C4-2B (cell line): ENCODE measurements around the gene HAGHL.

Experiments
- H3K27ac ChIP-seq: fragments of 450-650 bp; 2 replicates; pipeline ENCODE4 v1.5.1; 2017
- ZFX ChIP-seq: fragments of 450-650 bp; IDR thresholded peaks from 2 replicates; pipeline ENCODE4 v1.6.1; 2017
- TF ChIP-seq, protein P1 (sequence below): fragments of 450-650 bp; conservative IDR thresholded peaks from 2 replicates; pipeline ENCODE4 v1.5.1; 2017; ENCODE audit warnings: mild to moderate bottlenecking

HAGHL gene

DNA sequence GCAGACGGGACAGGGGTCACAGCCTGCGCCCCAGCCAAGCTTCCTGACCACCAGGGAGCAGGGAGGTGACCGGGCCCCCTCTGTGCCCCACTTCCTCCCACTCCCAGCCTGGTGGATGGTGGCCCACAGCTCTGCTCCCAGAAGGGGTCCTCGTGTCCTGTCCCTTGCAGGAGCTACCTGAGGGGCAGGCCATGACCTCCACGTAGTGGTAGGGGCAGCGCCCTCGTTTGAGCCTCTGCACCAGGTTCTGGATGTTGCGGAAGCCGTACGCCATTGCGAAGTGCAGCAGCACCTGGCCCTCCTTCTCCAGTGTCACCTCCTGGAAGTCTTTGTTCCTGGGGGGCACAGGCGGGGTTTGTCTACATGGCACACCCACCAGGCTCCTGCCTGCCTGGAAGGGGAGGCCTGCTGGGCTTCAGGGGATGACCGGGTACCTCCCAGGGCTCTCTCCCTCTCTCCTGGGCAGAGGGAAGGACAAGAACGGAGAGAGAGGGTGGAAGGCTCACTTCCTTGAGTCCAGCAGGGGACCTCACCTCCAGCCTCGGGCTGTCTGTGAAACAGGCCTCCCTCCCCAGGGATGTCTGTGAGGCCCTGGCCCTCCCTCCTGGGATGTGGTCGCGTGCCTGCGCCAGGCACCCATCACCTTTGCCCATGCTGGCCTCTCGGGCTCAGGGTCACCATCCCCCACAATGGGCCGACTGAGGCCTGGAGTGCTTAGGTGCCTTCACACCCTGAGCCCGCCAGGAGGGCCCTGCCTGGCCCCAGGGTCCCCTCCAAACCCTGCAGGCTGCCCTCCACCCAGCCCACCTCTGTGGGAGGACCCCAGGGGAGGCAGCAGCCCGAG is 4.0 kb downstream of the HAGHL start:
- H3K27ac ChIP-seq, result no peak overlapping the region; the same call in 1 of the 2 replicates
- TF ChIP-seq, protein P1, sequence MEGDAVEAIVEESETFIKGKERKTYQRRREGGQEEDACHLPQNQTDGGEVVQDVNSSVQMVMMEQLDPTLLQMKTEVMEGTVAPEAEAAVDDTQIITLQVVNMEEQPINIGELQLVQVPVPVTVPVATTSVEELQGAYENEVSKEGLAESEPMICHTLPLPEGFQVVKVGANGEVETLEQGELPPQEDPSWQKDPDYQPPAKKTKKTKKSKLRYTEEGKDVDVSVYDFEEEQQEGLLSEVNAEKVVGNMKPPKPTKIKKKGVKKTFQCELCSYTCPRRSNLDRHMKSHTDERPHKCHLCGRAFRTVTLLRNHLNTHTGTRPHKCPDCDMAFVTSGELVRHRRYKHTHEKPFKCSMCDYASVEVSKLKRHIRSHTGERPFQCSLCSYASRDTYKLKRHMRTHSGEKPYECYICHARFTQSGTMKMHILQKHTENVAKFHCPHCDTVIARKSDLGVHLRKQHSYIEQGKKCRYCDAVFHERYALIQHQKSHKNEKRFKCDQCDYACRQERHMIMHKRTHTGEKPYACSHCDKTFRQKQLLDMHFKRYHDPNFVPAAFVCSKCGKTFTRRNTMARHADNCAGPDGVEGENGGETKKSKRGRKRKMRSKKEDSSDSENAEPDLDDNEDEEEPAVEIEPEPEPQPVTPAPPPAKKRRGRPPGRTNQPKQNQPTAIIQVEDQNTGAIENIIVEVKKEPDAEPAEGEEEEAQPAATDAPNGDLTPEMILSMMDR, result no peak
- no peak for TF ChIP-seq ZFX

DNA sequence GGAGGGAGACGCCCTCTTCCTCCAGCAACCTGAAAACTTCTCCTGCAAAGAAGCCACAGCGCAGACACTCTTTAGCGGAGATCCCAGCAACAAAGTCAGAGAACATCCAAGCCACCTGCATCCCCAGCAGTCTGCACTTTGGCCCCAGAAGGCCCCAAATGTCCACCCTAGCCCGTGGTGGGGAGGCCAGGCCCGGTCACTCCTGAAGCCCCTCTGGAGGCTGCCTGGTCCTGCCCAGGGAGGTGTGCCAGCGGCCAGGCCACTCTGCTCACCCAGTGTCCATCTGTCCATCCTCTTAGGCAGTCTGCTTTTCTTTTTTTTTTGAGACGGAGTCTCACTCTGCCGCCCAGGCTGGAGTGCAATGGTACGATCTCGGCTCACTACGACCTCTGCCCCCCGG is 5.4 kb downstream of the HAGHL start:
- TF ChIP-seq, protein P1, result no peak
- no peak for TF ChIP-seq ZFX
- no peak overlapping the region for H3K27ac ChIP-seq

DNA sequence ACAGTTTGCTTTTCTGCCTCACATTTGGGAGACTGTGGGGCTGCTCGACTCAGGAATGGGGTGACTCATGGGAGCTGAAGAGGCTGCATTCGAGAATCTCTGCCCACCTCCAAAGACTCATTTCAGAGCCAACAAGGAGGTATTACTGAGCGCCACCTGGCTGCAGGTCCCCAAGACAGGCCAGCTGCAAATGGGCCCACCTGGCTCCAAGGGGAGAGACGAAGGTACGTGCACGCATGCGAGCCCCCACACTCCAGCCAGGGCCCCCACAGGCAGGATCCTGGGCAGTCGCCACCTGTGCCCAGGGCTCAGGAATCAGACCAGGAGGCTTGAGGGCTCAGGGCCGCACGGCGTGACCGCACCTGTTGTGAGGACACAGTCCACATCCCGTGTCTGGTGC is 6.0 kb downstream of the HAGHL start:
- H3K27ac ChIP-seq, result no peak overlapping the region
- TF ChIP-seq, protein P1, result no peak; the same call in 1 of the 2 replicates
- TF ChIP-seq ZFX, result no peak

DNA sequence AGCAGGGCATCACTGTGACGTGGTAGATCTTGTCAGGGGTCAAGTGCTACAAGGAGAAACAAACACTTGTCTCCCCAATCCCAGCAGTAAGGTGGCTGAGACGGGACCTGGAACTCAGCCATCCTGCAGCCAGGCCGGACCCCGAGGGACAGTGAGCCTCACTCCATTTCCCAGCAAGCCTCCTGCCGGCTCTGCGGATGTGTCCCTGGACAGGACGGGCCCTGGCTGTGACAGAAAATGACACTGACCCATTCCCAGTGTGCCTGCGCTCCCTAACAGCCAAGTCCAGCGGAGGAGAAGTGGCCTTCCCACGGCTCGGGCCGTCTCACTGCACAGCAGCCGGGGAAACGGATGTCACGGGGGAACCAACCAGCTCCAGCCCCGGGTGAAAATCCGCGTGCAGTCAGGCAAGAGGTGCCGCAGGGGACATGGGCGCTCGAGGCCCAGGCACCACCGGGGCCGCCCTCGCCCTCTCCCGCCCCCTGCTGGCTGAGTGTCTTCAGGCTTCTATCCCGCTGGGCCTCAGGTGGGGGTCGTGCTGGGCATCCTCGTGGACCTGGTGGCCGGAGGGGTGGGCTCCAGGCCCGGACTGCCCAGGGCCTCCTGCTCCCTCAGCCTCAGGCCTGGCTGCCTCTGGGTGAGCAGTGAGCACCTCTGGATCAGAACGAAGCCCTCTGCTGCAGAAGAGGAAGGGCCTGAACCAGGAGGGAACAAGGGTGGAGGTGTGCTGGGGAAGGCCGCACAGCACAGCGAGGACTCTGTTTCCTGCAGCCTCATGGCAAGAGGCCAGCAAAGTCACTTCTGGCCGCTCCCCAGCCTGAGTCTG is 6.7 kb downstream of the HAGHL start:
- no peak for TF ChIP-seq ZFX
- TF ChIP-seq, protein P1, result no peak
- no peak overlapping the region for H3K27ac ChIP-seq

DNA sequence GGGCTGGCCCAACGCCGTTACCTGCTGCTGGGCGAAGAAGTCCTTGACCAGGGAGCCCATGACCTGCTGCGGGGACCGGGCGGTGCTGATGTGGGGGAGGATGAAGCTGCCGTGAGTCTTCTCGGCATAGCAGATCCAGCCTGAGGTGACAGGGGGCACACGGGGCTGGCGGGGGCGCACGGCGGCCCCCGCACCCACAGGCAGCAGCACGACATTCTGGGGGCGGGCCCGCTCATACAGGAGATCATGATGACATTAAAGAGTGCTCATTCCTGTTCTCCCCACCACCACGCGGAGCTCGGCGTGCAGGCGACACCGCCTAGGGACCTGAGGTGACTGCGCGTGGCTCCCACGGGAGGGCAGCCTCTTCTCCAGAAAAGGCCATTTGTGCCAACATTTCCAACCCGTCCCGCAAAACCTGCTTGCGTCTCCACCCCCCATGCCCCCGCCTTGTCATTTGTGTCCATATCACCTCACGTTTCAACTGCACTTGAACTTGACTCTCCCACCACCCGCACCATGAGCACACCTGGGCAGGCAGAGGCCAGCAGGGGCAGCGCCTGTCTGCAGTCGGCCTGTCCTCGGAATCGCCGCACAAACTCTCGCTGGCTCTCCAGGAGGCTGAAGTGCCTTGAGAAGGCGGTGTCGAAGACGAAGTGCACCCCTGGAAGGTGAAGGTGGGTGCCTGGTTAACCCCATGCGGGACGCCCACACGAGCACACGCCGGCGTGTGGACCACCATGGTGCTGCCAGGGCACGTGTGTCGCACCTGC is 7.5 kb downstream of the HAGHL start:
- TF ChIP-seq ZFX, result no peak
- TF ChIP-seq, protein P1, result no peak
- H3K27ac ChIP-seq, result no peak overlapping the region

DNA sequence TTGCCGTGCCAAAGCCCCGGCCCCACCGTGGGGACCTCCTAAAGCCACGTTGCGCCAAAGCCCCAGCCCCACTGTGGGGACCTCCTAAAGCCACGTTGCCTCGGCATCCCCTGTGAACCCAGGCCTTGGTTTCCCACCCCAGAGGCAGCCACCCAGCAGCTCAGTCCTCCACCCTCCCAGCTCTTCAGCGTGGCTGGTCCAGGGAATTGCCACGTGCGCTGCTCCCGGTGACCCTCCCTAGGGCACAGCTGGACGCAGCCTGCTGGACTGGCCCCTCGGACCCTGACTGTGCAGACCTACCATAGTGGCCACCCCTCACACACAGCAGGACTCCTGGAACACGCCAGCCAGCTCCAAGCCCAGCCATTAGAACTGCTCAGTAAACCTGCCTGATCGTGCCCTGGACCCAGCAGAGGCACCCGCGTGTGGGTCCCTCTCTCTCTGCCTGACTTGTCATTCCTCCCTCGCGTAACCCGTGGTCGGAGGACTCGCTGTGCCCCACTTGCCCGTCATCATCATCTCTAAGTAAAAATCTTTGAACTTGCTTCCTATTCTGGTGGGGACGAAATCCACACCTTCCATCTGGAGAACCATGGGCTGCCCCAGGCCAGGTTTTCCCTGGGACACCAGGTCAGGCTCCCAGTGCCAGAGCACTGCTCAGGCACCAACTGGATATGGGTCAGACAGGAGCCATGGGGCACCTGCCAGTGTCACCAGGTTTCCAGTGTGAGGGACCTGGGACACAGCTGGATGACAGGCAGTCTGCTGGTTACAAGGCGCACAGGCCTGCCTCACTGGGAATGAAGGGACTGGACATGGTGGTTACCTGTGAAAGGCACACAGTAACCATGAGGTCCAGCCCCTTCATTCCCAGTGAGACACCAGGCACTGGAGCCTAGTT is 8.3 kb downstream of the HAGHL start:
- no peak overlapping the region for H3K27ac ChIP-seq
- TF ChIP-seq, protein P1, result no peak
- no peak for TF ChIP-seq ZFX
